Measurements from ENCODE around the gene CREB3L4.

DNA sequence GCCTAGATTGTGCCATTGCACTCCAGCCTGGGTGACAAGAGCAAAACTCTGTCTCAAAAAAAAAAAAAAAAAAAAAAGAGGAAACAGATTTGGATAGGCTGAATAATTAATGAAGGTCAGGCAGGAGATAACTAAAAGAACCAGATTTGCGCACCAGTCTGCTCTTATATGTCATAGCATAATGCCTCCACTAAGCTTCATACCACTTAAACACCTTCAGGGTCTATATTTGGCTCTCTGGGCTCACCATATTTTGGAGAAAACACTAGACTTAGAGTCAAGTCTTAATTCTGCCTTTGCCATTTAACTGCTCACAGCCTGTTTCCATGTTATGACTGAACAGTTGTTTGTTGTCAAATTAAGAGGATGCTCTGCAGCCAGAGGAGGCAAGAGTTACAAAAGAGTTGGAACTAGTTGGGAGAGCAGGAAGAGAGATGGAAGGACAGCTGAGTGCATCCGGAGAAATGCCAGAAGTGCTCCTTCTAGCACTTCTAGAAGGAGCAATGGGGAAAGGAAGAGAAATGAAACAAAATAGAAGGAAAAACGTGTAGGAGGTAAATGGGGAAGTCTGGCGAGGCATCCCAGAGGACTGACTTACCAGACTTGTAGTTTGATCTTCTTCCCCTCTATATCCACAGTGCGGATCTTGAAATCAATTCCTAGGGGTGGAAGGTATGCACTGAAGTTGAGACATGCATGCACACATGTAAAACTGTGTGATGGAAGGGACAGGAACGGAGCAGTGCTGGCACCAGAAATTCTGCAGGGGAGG, 16.6 kb downstream of the CREB3L4 start:
- TF ChIP-seq, protein P1, sequence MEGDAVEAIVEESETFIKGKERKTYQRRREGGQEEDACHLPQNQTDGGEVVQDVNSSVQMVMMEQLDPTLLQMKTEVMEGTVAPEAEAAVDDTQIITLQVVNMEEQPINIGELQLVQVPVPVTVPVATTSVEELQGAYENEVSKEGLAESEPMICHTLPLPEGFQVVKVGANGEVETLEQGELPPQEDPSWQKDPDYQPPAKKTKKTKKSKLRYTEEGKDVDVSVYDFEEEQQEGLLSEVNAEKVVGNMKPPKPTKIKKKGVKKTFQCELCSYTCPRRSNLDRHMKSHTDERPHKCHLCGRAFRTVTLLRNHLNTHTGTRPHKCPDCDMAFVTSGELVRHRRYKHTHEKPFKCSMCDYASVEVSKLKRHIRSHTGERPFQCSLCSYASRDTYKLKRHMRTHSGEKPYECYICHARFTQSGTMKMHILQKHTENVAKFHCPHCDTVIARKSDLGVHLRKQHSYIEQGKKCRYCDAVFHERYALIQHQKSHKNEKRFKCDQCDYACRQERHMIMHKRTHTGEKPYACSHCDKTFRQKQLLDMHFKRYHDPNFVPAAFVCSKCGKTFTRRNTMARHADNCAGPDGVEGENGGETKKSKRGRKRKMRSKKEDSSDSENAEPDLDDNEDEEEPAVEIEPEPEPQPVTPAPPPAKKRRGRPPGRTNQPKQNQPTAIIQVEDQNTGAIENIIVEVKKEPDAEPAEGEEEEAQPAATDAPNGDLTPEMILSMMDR (IDR thresholded peaks at IDR 0.05) = peak in 1 of 3 experiments; percentile 17
- TF ChIP-seq POLR2AphosphoS5 (IDR thresholded peaks at IDR 0.05; ENCODE audit: insufficient read depth in 1 of 2, low read depth in 1 of 2) = no peak
- TF ChIP-seq POLR2A (IDR thresholded peaks at IDR 0.05) = no peak
